Neural progenitor cell (in vitro differentiated cells): ENCODE results near the gene DPYD. TPM values are rescaled to one million over a fixed set of nuclear protein-coding genes. Genes with fewer than 3 reads are reported as not detected.

ENCODE experiments used
- DNase-seq: peaks from one replicate; pipeline ENCODE4 v3.0.0-alpha.2; 2016; ENCODE audit warnings: low spot score
- H2AFZ ChIP-seq: fragments of 200-600 bp; sonication (generic); replicated peaks from 2 replicates; pipeline ENCODE4 v1.6.1; 2016; ENCODE audit warnings: antibody characterized with exemption
- H3F3A ChIP-seq: fragments of 200-600 bp; sonication (generic); 2 replicates; pipeline ENCODE4 v1.6.1; 2016; ENCODE audit warnings: antibody characterized with exemption, low read depth
- H3K27ac ChIP-seq: fragments of 200-600 bp; sonication (generic); 2 replicates; pipeline ENCODE4 v1.5.1; 2016; ENCODE audit warnings: mild to moderate bottlenecking
- H3K27me3 ChIP-seq: fragments of 200-600 bp; sonication (generic); 2 replicates; pipeline ENCODE4 v1.6.1; 2016; ENCODE audit warnings: mild to moderate bottlenecking, moderate library complexity
- H3K36me3 ChIP-seq: fragments of 200-600 bp; sonication (generic); 2 replicates; pipeline ENCODE4 v1.5.1; 2016
- H3K4me1 ChIP-seq: fragments of 200-600 bp; sonication (generic); 2 replicates; pipeline ENCODE4 v1.6.1; 2016; ENCODE audit warnings: mixed run types
- H3K4me2 ChIP-seq: fragments of 200-600 bp; sonication (generic); 2 replicates; pipeline ENCODE4 v1.6.1; 2016
- H3K4me3 ChIP-seq: fragments of 200-600 bp; sonication (generic); 2 replicates; pipeline ENCODE4 v1.5.1; 2016
- H3K79me2 ChIP-seq: fragments of 200-600 bp; sonication (generic); 2 replicates; pipeline ENCODE4 v1.6.1; 2016; ENCODE audit warnings: low read depth
- H3K9ac ChIP-seq: fragments of 200-600 bp; sonication (generic); 2 replicates; pipeline ENCODE4 v1.6.1; 2016
- H3K9me3 ChIP-seq: fragments of 200-600 bp; sonication (generic); 2 replicates; pipeline ENCODE4 v1.5.1; 2016; ENCODE audit warnings: low read depth
- H4K20me1 ChIP-seq: fragments of 200-600 bp; sonication (generic); 2 replicates; pipeline ENCODE4 v1.6.1; 2016; ENCODE audit warnings: low read depth
- H3K27ac Mint-ChIP-seq: 3 replicates; pipeline ENCODE4 v1.8.0; 2021; ENCODE audit warnings: mixed read lengths
- H3K27me3 Mint-ChIP-seq: 2 replicates; pipeline ENCODE4 v1.8.0; 2022; ENCODE audit warnings: low read depth, mild to moderate bottlenecking, inconsistent platforms, moderate library complexity, mixed read lengths; ENCODE audit not compliant: insufficient read depth
- H3K36me3 Mint-ChIP-seq: 3 replicates; pipeline ENCODE4 v1.8.0; 2021; ENCODE audit warnings: mixed read lengths
- H3K4me1 Mint-ChIP-seq: 3 replicates; pipeline ENCODE4 v1.8.0; 2021; ENCODE audit warnings: mixed read lengths
- H3K4me3 Mint-ChIP-seq: 3 replicates; pipeline ENCODE4 v1.8.0; 2021; ENCODE audit warnings: mild to moderate bottlenecking, moderate library complexity, mixed read lengths
- H3K9me3 Mint-ChIP-seq: 3 replicates; pipeline ENCODE4 v1.8.0; 2020; ENCODE audit warnings: mixed read lengths
- CTCF ChIP-seq: fragments of 200-600 bp; sonication (generic); IDR thresholded peaks from 2 replicates; pipeline ENCODE4 v1.5.1; 2017; ENCODE audit warnings: antibody characterized with exemption, mild to moderate bottlenecking
- EZH2 ChIP-seq: fragments of 200-600 bp; sonication (generic); IDR thresholded peaks from 2 replicates; pipeline ENCODE4 v1.6.1; 2017; ENCODE audit warnings: antibody characterized with exemption, mild to moderate bottlenecking, moderate library complexity
- EZH2phosphoT487 ChIP-seq: fragments of 200-600 bp; sonication (generic); IDR thresholded peaks from 2 replicates; pipeline ENCODE4 v1.6.1; 2017; ENCODE audit warnings: antibody characterized with exemption
- total RNA-seq: library from RNA; depleted of rRNA; stranded (reverse); fragments of >200 nt; gene quantifications from 2 replicates; pipeline ENCODE4 v1.2.3, GENCODE V29; 2015; ENCODE audit warnings: low replicate concordance

Gene DPYD
- total RNA-seq, 1 donor from 2014 or later, result 0.43 TPM

DNA sequence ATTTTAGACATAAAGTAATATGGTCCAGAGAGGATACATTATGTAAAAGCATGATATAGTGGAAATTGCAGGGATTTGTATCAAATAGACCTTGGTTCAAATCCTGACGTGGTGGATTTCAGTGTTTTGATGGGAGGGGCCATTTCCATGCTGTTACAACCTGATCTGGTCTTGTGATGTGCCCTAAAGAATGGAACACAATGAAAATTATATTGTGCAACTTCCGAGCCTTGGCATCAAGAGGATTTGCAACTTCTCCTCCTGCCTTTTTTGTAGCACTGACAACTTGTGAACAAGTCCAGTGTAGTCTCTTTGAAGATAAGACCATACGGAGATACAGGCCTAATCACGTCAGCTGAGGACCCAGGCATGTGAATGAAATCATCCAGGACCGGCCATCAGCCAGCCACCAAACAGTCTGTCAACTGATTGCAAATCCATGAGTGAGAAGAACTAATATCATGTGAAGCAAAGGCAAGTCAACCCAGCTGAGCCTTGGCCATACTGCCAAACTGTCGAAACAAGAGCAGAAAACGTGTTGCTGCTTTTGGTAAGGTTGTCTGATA is 412.1 kb downstream of the DPYD start:
- no peak overlapping the region for H3K27ac Mint-ChIP-seq
- peaks cover 15% of the 10 kb centered on the region for H3K4me1 Mint-ChIP-seq
- no peaks in the 10 kb centered on the region for H3K27me3 Mint-ChIP-seq
- DNase-seq, result no peak
- H3K9ac ChIP-seq, result no peak overlapping the region
- no peaks in the 10 kb centered on the region for H4K20me1 ChIP-seq
- H3K4me1 ChIP-seq, result peaks cover 24% of the 10 kb centered on the region
- H3K36me3 Mint-ChIP-seq, result no peaks in the 10 kb centered on the region
- no peak overlapping the region for H3K4me3 Mint-ChIP-seq
- H3F3A ChIP-seq, result peaks cover 10% of the 10 kb centered on the region
- no peaks in the 10 kb centered on the region for H3K9me3 ChIP-seq
- H3K27ac ChIP-seq, result no peak overlapping the region
- no peak overlapping the region for H3K4me3 ChIP-seq
- H3K4me2 ChIP-seq, result no peak overlapping the region
- no peaks in the 10 kb centered on the region for H3K27me3 ChIP-seq
- H3K9me3 Mint-ChIP-seq, result peaks cover 10% of the 10 kb centered on the region
- no peak for TF ChIP-seq EZH2
- no peak for TF ChIP-seq CTCF
- no peak for TF ChIP-seq EZH2phosphoT487
- no peak overlapping the region for H2AFZ ChIP-seq
- H3K79me2 ChIP-seq, result no peaks in the 10 kb centered on the region
- H3K36me3 ChIP-seq, result no peaks in the 10 kb centered on the region

DNA sequence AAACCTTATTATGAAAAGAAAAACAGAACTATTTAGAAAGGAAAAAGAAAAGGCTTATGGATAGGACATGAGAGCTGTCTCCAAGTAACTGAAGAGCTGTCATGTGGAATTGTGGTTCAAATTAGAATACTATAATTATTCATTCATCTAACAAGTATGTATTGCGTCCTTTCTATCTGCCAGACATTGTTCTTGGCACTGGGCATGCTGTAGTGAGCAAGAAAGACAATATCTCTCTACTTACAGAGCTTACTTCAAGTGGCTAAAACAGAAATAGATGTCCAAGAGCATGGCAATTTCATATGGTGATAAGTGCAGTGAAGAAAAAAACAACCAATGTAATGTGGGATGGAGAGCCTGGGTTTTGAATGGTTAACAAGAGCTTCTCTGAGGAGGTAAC is 413.0 kb downstream of the DPYD start:
- no peak for DNase-seq
- Histone ChIP-seq H2AFZ (no peak overlapping the region), H3F3A (peaks cover 10% of the 10 kb centered on the region), H3K4me3 (no peak overlapping the region), H3K9me3 (no peaks in the 10 kb centered on the region), H3K4me1 (peaks cover 26% of the 10 kb centered on the region), H3K79me2 (no peaks in the 10 kb centered on the region), H3K27ac (no peak overlapping the region), H3K4me2 (no peak overlapping the region), H4K20me1 (no peaks in the 10 kb centered on the region), H3K27me3 (no peaks in the 10 kb centered on the region), H3K9ac (no peak overlapping the region), H3K36me3 (no peaks in the 10 kb centered on the region)
- Mint-ChIP-seq H3K9me3 (peaks cover 10% of the 10 kb centered on the region), H3K27ac (no peak overlapping the region), H3K4me3 (no peak overlapping the region), H3K36me3 (no peaks in the 10 kb centered on the region), H3K27me3 (no peaks in the 10 kb centered on the region), H3K4me1 (peaks cover 15% of the 10 kb centered on the region)
- TF ChIP-seq EZH2phosphoT487, result no peak
- TF ChIP-seq CTCF, result no peak
- TF ChIP-seq EZH2, result no peak

GRCh38 chr1:97506368-97506767 is 414.5 kb downstream of the DPYD start:
- TF ChIP-seq EZH2 (no peak), EZH2phosphoT487 (no peak)
- no peaks in the 10 kb centered on the region for H3K9me3 ChIP-seq
- H3K4me3 Mint-ChIP-seq, result no peak overlapping the region
- H3K4me2 ChIP-seq, result no peak overlapping the region
- H3K9me3 Mint-ChIP-seq, result peaks cover 10% of the 10 kb centered on the region
- H3F3A ChIP-seq, result peaks cover 10% of the 10 kb centered on the region
- no peaks in the 10 kb centered on the region for H4K20me1 ChIP-seq
- H3K27me3 ChIP-seq, result no peaks in the 10 kb centered on the region
- no peaks in the 10 kb centered on the region for H3K36me3 ChIP-seq
- no peak overlapping the region for H3K27ac ChIP-seq
- no peaks in the 10 kb centered on the region for H3K36me3 Mint-ChIP-seq
- no peaks in the 10 kb centered on the region for H3K79me2 ChIP-seq
- H3K4me1 ChIP-seq, result peaks cover 26% of the 10 kb centered on the region
- H2AFZ ChIP-seq, result no peak overlapping the region
- DNase-seq, result no peak
- H3K27ac Mint-ChIP-seq, result no peak overlapping the region
- H3K9ac ChIP-seq, result no peak overlapping the region
- H3K27me3 Mint-ChIP-seq, result no peaks in the 10 kb centered on the region
- H3K4me1 Mint-ChIP-seq, result peaks cover 15% of the 10 kb centered on the region
- H3K4me3 ChIP-seq, result no peak overlapping the region

GRCh38 chr1:97505816-97506215 is 415.0 kb downstream of the DPYD start:
- peaks cover 10% of the 10 kb centered on the region for H3F3A ChIP-seq
- H3K4me2 ChIP-seq, result no peak overlapping the region
- H3K36me3 ChIP-seq, result no peaks in the 10 kb centered on the region
- H3K27ac ChIP-seq, result no peak overlapping the region
- H3K4me1 ChIP-seq, result peaks cover 26% of the 10 kb centered on the region
- no peak overlapping the region for H3K9ac ChIP-seq
- TF ChIP-seq EZH2 (no peak), EZH2phosphoT487 (no peak), CTCF (no peak)
- H4K20me1 ChIP-seq, result no peaks in the 10 kb centered on the region
- DNase-seq, result no peak
- Mint-ChIP-seq H3K27ac (no peak overlapping the region), H3K36me3 (no peaks in the 10 kb centered on the region), H3K9me3 (peaks cover 9% of the 10 kb centered on the region), H3K4me3 (no peak overlapping the region), H3K4me1 (peaks cover 16% of the 10 kb centered on the region), H3K27me3 (no peaks in the 10 kb centered on the region)
- H2AFZ ChIP-seq, result no peak overlapping the region
- no peaks in the 10 kb centered on the region for H3K27me3 ChIP-seq
- H3K4me3 ChIP-seq, result no peak overlapping the region
- no peaks in the 10 kb centered on the region for H3K9me3 ChIP-seq
- no peaks in the 10 kb centered on the region for H3K79me2 ChIP-seq
